ENCODE data around the gene GPR15LG.

- TF ChIP-seq CTCF (IDR thresholded peaks at IDR 0.05) (no peak), POLR2A (IDR thresholded peaks at IDR 0.05) (no peak)
Observed at GRCh38 chr10:84224411-84225028, 50.9 kb downstream of the GPR15LG start.

Measured in suprapubic skin (tissue), 3 donors.